DND-41 (cell line): ENCODE data around the gene DPP7.

Experiments used
- ATAC-seq: fragments of 200-7000 bp; cut with Tn5 transposase; 3 replicates; pipeline ENCODE4 v1.9.1; 2021; ENCODE audit warnings: low read depth; ENCODE audit not compliant: insufficient read depth
- DNase-seq: peaks from one replicate; pipeline ENCODE4 v3.0.0-alpha.2; 2020
- H2AFZ ChIP-seq: 2 replicates; pipeline ENCODE4 v1.6.0; 2012; ENCODE audit warnings: low read depth, low read length
- H3K27ac ChIP-seq: 2 replicates; pipeline ENCODE4 v1.5.1; 2012; ENCODE audit warnings: low read length, inconsistent platforms
- H3K27me3 ChIP-seq: fragments of 200-600 bp; sonication (generic); 2 replicates; pipeline ENCODE4 v1.6.0; 2012; ENCODE audit warnings: low read length, mild to moderate bottlenecking, inconsistent platforms; ENCODE audit not compliant: insufficient read depth, poor library complexity
- H3K36me3 ChIP-seq: 2 replicates; pipeline ENCODE4 v1.5.1; 2012; ENCODE audit warnings: low read length, inconsistent platforms; ENCODE audit not compliant: insufficient read depth
- H3K4me1 ChIP-seq: 2 replicates; pipeline ENCODE4 v1.5.1; 2012; ENCODE audit warnings: mild to moderate bottlenecking, low read length; ENCODE audit not compliant: insufficient read depth
- H3K4me2 ChIP-seq: 2 replicates; pipeline ENCODE4 v1.6.0; 2012; ENCODE audit warnings: mild to moderate bottlenecking, moderate library complexity, low read length, inconsistent platforms; ENCODE audit not compliant: insufficient read depth
- H3K4me3 ChIP-seq, 2 experiments: fragments of 200-600 bp in 1 of 2; shearing (Covaris generic) in 1 of 2; 2 replicates each; pipeline ENCODE4 v1.5.1; 2012 to 2016; ENCODE audit warnings: inconsistent platforms in 2 of 2, low read length in 2 of 2, mild to moderate bottlenecking in 2 of 2, low read depth in 1 of 2, moderate library complexity in 1 of 2
- H3K79me2 ChIP-seq: 2 replicates; pipeline ENCODE4 v1.6.0; 2012; ENCODE audit warnings: low read length, inconsistent platforms; ENCODE audit not compliant: insufficient read depth
- H3K9ac ChIP-seq: 2 replicates; pipeline ENCODE4 v1.6.0; 2012; ENCODE audit warnings: low read depth, mild to moderate bottlenecking, inconsistent platforms, low read length, moderate library complexity
- H3K9me3 ChIP-seq: 2 replicates; pipeline ENCODE4 v1.5.1; 2012; ENCODE audit warnings: low read length, moderate library complexity, mild to moderate bottlenecking, inconsistent platforms; ENCODE audit not compliant: insufficient read depth, severe bottlenecking
- H4K20me1 ChIP-seq: 2 replicates; pipeline ENCODE4 v1.6.0; 2012; ENCODE audit warnings: low read length; ENCODE audit not compliant: insufficient read depth
- CTCF ChIP-seq: IDR thresholded peaks from 2 replicates; pipeline ENCODE4 v1.5.1; 2012; ENCODE audit warnings: borderline replicate concordance, low read length, moderate library complexity, mild to moderate bottlenecking; ENCODE audit not compliant: poor library complexity, severe bottlenecking; ENCODE audit errors: extremely low read depth
- EZH2 ChIP-seq: IDR thresholded peaks from 3 replicates; pipeline ENCODE4 v1.6.1; 2012; ENCODE audit warnings: borderline replicate concordance, low read depth, mild to moderate bottlenecking, moderate library complexity, low read length, inconsistent platforms; ENCODE audit not compliant: severe bottlenecking

DPP7 gene

GRCh38 chr9:137075275-137075775 is 39.2 kb downstream of the DPP7 start:
- Histone ChIP-seq H3K9me3 (no peaks in the 10 kb centered on the region), H3K4me2 (no peak overlapping the region), H3K9ac (no peak overlapping the region), H4K20me1 (no peaks in the 10 kb centered on the region), H3K79me2 (peaks cover 3% of the 10 kb centered on the region; the same call in 1 of the 2 replicates), H2AFZ (no peak overlapping the region), H3K4me3 (no peak overlapping the region), H3K27ac (no peak overlapping the region), H3K4me1 (peaks cover 11% of the 10 kb centered on the region), H3K36me3 (no peaks in the 10 kb centered on the region), H3K27me3 (no peaks in the 10 kb centered on the region)
- ATAC-seq = no peak
- DNase-seq = no peak
- no peak for TF ChIP-seq EZH2
- no peak for TF ChIP-seq CTCF

- Histone ChIP-seq H3K27ac (no peak overlapping the region), H2AFZ (no peak overlapping the region), H3K9me3 (no peaks in the 10 kb centered on the region), H4K20me1 (no peaks in the 10 kb centered on the region), H3K4me2 (no peak overlapping the region), H3K4me3 (no peak overlapping the region), H3K36me3 (no peaks in the 10 kb centered on the region), H3K4me1 (peaks cover 14% of the 10 kb centered on the region), H3K9ac (no peak overlapping the region), H3K27me3 (no peaks in the 10 kb centered on the region), H3K79me2 (peaks cover 3% of the 10 kb centered on the region; the same call in 1 of the 2 replicates)
- TF ChIP-seq CTCF (no peak), EZH2 (no peak)
- no peak for DNase-seq
- ATAC-seq = no peak
Measured at GRCh38 chr9:137074657-137075274, 39.8 kb downstream of the DPP7 start.

- DNase-seq (no peak), ATAC-seq (no peak)
- H3K9ac ChIP-seq = no peak overlapping the region
- no peak overlapping the region for H3K27ac ChIP-seq
- H3K9me3 ChIP-seq = no peaks in the 10 kb centered on the region
- H2AFZ ChIP-seq = no peak overlapping the region
- H3K36me3 ChIP-seq = no peaks in the 10 kb centered on the region
- no peak overlapping the region for H3K4me2 ChIP-seq
- H3K4me1 ChIP-seq = peaks cover 22% of the 10 kb centered on the region
- no peak overlapping the region for H3K4me3 ChIP-seq
- H3K27me3 ChIP-seq = no peaks in the 10 kb centered on the region
- peaks cover 11% of the 10 kb centered on the region for H3K79me2 ChIP-seq
- TF ChIP-seq CTCF (no peak), EZH2 (no peak)
- H4K20me1 ChIP-seq = peaks cover 8% of the 10 kb centered on the region
Measured at GRCh38 chr9:137073992-137074399, 40.5 kb downstream of the DPP7 start.
